Subcutaneous adipose tissue (tissue), 4 donors: ENCODE data around the gene HSD11B2. TPM values are rescaled to one million over a fixed set of nuclear protein-coding genes. Genes with fewer than 3 reads are reported as not detected.

Source experiments
- CTCF ChIP-seq: fragments of 450-650 bp; IDR thresholded peaks from one replicate; pipeline ENCODE4 v1.5.1; 2016; ENCODE audit warnings: low read depth, mild to moderate bottlenecking, control low read depth, antibody characterized with exemption, moderate library complexity
- total RNA-seq, 4 donors: library from RNA; depleted of rRNA; stranded (reverse); fragments of >200 nt; gene quantifications; one replicate each; pipeline ENCODE4 v1.1.0, GENCODE V29; 2016

Gene HSD11B2
- total RNA-seq, 4 donors from 2014 or later: 0.22 to 1.3 (median 0.51) TPM; not detected in 1

- TF ChIP-seq CTCF: no peak
Measured at GRCh38 chr16:67432506-67432890, 1.6 kb downstream of the HSD11B2 start.

- TF ChIP-seq CTCF: no peak
Measured at GRCh38 chr16:67433131-67433719, 2.3 kb downstream of the HSD11B2 start.

- TF ChIP-seq CTCF: no peak
Measured at GRCh38 chr16:67435758-67436164, 4.8 kb downstream of the HSD11B2 start.

- no peak for TF ChIP-seq CTCF
Measured at GRCh38 chr16:67436640-67437193, 5.8 kb downstream of the HSD11B2 start.

GRCh38 chr16:67437513-67437912 is 6.6 kb downstream of the HSD11B2 start:
- no peak for TF ChIP-seq CTCF

- TF ChIP-seq CTCF: no peak
Measured at GRCh38 chr16:67438098-67438791, 7.3 kb downstream of the HSD11B2 start.

GRCh38 chr16:67438824-67439393 is 8.0 kb downstream of the HSD11B2 start:
- TF ChIP-seq CTCF: no peak
